ENCODE measurements around the gene SEMA3E.

The SEMA3E gene

DNA sequence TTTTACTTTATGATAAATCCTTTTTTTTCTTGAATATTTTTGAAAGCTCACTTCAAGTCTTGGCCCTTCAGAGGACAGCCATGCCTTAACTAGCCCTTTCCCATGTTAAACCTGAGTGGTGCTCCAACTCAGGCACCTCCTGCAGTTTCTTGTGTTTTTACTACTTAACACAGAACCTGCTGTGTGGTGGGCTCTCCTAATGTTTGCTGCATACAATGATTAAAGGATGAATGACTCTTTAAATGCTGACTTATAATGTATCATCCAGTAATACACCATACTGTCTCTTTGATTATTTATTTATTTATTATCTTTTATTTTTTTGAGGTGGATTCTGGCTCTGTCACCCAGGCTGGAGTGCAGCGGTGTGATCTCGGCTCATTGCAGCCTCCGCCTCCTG lies 179.4 kb downstream of the SEMA3E start:
- no peak for DNase-seq (ENCODE audit: low read depth in 2 of 2)
- TF ChIP-seq, protein P1, sequence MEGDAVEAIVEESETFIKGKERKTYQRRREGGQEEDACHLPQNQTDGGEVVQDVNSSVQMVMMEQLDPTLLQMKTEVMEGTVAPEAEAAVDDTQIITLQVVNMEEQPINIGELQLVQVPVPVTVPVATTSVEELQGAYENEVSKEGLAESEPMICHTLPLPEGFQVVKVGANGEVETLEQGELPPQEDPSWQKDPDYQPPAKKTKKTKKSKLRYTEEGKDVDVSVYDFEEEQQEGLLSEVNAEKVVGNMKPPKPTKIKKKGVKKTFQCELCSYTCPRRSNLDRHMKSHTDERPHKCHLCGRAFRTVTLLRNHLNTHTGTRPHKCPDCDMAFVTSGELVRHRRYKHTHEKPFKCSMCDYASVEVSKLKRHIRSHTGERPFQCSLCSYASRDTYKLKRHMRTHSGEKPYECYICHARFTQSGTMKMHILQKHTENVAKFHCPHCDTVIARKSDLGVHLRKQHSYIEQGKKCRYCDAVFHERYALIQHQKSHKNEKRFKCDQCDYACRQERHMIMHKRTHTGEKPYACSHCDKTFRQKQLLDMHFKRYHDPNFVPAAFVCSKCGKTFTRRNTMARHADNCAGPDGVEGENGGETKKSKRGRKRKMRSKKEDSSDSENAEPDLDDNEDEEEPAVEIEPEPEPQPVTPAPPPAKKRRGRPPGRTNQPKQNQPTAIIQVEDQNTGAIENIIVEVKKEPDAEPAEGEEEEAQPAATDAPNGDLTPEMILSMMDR (IDR thresholded peaks at IDR 0.05; ENCODE audit: low read depth, low read length), result no peak
- no peak overlapping the region for H3K4me3 ChIP-seq (replicated peaks in 1 of 2; ENCODE audit: low read depth in 2 of 2, low read length in 2 of 2)

DNA sequence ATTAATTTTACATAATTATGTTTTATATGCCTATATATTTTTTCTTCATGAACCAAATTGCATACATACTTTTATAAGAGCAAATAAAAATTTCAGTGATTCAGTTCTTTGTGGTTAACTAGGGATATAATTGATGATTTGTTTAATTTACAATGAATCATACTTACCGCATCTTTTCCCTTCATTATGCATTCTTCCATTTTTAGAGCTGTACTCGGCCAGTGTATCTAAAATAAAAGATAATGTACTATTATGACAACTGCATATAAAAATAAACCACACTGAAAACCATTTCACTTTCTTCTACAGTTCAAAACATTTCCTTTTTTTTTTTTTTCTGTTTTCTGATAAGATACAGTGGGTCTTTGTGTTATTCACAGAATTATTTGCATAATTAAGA lies 179.9 kb downstream of the SEMA3E start:
- H3K4me3 ChIP-seq (replicated peaks in 1 of 2; ENCODE audit: low read depth in 2 of 2, low read length in 2 of 2), result no peak overlapping the region
- TF ChIP-seq, protein P1 (IDR thresholded peaks at IDR 0.05; ENCODE audit: low read depth, low read length), result no peak
- peak in 1 of 2 donors; percentile 24 for DNase-seq (ENCODE audit: low read depth in 2 of 2)

DNA sequence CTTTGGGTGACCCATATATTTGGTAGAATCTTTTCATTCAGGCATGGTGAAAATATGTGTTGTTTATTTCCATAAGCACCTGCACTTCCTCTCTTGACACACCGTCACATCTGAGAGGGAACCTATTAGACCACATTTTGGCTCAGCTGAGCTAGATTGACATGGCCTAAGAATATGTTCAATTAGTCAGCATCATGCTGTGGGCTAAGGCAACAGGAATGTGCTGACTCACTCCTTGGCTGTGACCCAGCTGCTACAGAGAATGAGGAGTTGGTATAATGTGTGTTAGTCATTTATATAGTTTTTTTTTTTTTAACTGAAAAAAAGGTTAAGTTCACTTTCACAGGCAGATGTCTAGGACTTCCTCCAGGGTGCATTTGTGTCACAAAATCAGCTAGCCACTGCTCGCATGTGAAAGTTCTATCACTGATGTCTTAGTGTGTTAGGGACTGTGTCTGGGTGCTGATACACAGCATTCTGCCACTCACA lies 180.6 kb downstream of the SEMA3E start:
- H3K4me3 ChIP-seq (replicated peaks in 1 of 2; ENCODE audit: low read depth in 2 of 2, low read length in 2 of 2), result no peak overlapping the region
- TF ChIP-seq, protein P1 (IDR thresholded peaks at IDR 0.05; ENCODE audit: low read depth, low read length), result no peak
- peak; percentile 97 to 99 for DNase-seq (ENCODE audit: low read depth in 2 of 2)

DNA sequence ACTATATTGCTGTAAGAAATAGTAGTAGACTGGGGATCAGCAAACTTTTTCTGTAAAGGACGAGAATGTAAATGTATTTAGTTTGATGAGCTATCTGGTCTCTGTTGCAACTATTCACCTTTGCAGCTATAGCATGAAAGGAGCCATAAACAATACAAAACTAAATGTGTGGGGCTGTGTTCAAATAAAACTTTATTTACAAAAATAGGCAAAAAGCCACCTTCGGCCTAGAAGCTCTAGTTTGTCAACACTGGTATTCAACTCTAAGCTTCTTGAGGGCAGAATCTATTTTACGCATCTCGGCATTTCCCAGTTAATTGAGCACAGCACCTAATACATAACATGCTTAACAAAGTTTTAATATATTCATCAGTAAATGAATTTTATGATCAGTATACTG lies 181.4 kb downstream of the SEMA3E start:
- TF ChIP-seq, protein P1 (IDR thresholded peaks at IDR 0.05; ENCODE audit: low read depth, low read length), result no peak
- no peak overlapping the region for H3K4me3 ChIP-seq (replicated peaks in 1 of 2; ENCODE audit: low read depth in 2 of 2, low read length in 2 of 2)
- no peak for DNase-seq (ENCODE audit: low read depth in 2 of 2)

DNA sequence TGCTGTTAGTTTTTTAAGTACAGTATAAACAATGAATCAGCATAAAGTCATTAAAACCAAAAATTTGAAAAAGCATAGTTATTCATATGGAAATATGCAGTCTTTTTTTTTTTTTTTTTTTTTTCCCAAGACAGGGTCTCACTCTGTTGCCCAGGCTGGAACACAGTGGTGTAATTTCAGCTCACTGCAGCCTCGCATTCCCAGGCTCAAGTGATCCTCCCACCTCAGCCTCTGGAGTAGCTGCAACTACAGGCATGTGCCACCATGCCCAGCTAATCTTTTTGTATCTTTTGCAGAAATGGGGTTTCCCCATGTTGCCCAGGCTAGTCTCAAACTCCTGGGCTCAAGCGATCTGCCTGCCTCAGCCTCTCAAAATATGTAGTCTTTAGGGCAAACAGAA lies 182.0 kb downstream of the SEMA3E start:
- no peak overlapping the region for H3K4me3 ChIP-seq (replicated peaks in 1 of 2; ENCODE audit: low read depth in 2 of 2, low read length in 2 of 2)
- DNase-seq (ENCODE audit: low read depth in 2 of 2), result no peak
- TF ChIP-seq, protein P1 (IDR thresholded peaks at IDR 0.05; ENCODE audit: low read depth, low read length), result no peak

DNA sequence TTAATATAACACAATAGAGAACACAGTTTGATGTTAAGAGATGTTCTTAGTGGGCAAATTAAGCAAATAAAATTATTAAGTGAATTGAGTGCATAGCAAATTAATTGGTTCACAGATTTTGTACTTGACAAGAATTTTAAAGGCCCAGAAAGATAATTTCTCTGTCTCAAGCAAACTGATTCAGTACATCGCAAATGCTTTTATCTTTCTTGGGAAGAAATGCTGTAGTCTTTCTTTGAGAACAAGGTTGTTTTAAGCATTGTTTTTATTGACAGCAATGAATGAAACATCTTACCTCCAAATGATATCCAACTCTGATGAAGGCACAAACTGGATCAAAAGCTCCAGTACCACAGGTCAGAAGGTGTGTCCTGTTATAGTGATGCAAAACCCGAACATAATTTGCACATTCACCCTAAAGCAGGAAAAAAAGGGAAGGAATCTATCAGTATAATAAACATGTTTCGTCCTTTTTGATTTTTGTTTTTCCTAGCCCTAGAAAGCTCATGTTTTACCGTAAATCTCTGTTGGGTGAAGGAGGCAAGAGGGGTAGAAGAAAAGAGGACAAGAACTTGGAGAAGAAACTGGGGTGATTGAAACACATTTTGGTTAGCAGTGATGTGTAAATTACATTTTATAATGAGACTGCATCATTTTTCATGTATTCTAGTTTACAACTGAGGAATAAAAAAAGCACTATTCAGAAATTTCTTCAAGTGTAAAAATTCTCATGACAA lies 182.6 kb downstream of the SEMA3E start:
- no peak overlapping the region for H3K4me3 ChIP-seq (replicated peaks in 1 of 2; ENCODE audit: low read depth in 2 of 2, low read length in 2 of 2)
- DNase-seq (ENCODE audit: low read depth in 2 of 2), result no peak
- TF ChIP-seq, protein P1 (IDR thresholded peaks at IDR 0.05; ENCODE audit: low read depth, low read length), result no peak
